22Rv1 (cell line): Measurements from ENCODE around the gene PRSS58.
A peak's percentile ranks its signal among the peaks of the same experiment; 100 is the strongest.

ENCODE experiments used
- H3K27ac ChIP-seq: fragments of 450-650 bp; 2 replicates; pipeline ENCODE4 v1.5.1; 2017
- CTCF ChIP-seq: fragments of 450-650 bp; IDR thresholded peaks from 2 replicates; pipeline ENCODE4 v1.5.1; 2017; ENCODE audit warnings: mild to moderate bottlenecking
- ZFX ChIP-seq: fragments of 450-650 bp; IDR thresholded peaks from 2 replicates; pipeline ENCODE4 v1.6.1; 2017; ENCODE audit warnings: antibody characterized with exemption, borderline replicate concordance

Gene PRSS58

DNA sequence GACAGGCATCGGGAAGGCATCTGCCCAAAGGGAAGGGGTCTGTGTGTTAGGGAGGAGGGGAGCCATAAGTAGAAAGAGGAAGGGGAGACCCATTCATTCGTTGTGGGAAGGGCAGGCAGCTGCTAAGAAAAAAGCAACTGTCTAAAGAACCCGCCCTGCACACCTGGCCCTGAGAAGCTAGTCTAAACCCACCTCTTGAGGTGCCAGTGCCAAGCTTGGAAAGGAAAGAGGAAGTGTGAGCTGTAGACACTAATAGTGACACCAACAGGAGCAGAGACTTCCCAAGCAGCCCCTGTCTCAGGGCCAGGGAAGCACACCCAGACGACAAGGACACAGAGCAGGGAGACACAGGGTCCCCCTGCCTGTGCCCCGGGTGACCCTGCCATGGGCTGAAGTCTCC, 40.8 kb upstream of the PRSS58 start:
- no peak overlapping the region for H3K27ac ChIP-seq
- no peak for TF ChIP-seq CTCF
- no peak for TF ChIP-seq ZFX

DNA sequence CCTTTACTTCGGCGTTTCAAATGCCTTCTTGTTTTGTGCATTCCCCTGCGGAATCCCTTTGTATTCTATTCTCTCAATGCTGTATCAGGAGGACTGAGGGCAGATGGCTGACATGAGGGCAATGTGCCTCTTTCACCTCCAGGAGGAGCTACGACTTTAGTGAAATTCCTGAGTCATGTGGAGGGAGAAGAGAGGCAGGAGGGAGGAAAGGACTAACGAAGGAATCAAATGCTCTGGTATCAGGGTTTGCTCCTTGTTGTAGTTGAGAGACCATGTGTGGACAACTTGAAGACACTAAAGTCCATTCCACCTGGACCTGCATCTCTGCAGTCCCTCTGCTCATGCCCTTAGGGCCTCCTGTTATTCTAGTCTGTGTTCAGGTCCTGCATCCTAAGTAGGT, 40.2 kb upstream of the PRSS58 start:
- H3K27ac ChIP-seq: no peak overlapping the region
- TF ChIP-seq ZFX: no peak
- peak; percentile 56 for TF ChIP-seq CTCF

GRCh38 chr7:142280263-142280662, 22.4 kb upstream of the PRSS58 start:
- no peak overlapping the region for H3K27ac ChIP-seq
- no peak for TF ChIP-seq ZFX
- no peak for TF ChIP-seq CTCF

DNA sequence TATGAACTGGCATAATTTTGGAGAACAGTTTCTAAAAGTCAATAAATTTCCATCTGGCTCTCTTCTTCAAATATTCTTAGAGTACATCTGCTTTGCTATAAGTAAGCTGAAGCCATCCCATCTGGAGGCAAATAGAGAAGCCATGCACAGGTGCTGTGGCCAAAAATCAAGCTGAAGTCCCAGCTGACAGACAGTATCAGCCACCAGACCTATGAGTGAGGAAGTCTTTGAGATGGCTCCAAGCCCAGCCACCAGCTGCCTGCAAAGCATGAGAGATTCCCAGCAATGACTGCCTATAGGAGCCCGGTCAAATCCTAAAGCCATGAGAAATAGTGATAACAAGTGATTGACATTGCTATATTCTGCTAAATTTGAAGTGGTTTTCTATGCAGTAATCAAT, 21.7 kb upstream of the PRSS58 start:
- TF ChIP-seq ZFX: no peak
- no peak for TF ChIP-seq CTCF
- H3K27ac ChIP-seq: no peak overlapping the region

- no peak for TF ChIP-seq CTCF
- no peak for TF ChIP-seq ZFX
- H3K27ac ChIP-seq: no peak overlapping the region
Observed at GRCh38 chr7:142275028-142275427, 17.2 kb upstream of the PRSS58 start.

DNA sequence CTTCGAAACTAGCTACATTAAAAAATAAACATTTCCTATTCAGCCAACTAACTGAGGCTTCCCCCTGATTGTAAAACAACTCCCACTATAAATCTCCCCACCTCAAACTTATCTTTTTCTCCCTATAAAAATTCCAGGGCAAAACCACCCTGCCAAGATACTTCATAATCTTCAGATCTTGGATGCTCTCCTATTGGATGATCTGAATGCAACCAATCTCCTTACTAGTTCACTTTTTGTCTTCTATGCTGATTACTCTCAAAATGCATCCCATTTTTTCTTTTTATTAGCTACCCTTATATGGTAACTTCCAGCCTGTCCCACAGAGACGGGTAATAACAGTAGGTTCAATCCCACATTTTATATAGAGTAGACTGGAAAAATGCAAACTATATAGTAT, 15.0 kb upstream of the PRSS58 start:
- no peak overlapping the region for H3K27ac ChIP-seq
- no peak for TF ChIP-seq CTCF
- TF ChIP-seq ZFX: no peak

DNA sequence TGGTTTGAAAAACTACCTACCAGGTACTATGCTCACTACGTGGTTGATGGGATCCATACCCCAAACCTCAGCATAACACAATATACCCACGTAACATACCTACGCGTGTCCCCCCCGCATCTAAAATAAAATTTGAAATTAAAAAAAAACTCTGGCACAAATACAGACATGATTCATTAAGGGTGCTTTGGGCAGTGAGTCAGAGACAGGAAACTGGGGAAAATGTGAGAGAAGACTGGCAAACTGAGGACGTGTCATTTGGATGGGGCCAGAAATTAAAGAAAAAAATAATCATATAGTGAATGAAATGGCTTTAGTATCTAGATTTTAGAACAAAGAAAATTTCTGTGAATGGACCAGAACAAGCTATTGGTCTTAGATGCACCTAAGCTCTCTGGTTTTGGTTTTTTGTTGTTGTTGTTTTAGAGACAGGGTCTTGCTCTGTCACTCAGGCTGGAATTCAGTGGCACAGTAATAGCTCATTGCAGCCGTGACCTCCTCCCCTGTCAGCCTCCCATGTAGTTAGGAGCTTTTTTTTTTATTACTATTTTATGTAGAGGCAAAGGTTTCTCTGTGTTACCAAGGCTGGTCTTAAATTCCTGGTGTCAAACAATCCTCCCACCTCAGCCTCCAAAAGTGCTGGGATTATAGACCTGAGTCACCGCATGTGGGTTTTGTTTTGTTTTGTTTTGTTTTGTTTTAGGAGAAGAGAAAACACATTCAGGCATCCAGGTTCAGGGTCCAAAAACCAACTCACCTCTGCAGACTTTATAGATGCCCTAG, 5.9 kb upstream of the PRSS58 start:
- H3K27ac ChIP-seq: no peak overlapping the region
- TF ChIP-seq ZFX: no peak
- no peak for TF ChIP-seq CTCF
